Stimulated activated effector memory CD8-positive, alpha-beta T cell treated with anti-CD3 and anti-CD28 coated beads, Interleukin-12 subunit alpha, Interleukin-12 subunit beta, amount 100 ng/mL, for 72 hours (primary cell): ENCODE data around the gene PDPR.
A peak's percentile ranks its signal among the peaks of the same experiment; 100 is the strongest.
"Not testable (repeated sequence)": the region's sequence is repeated elsewhere in the genome, so short reads cannot be mapped to it uniquely, and the experiment has no call there.

Experiments
- ATAC-seq: fragments of 150-1000 bp; cut with Tn5 transposase; 2 replicates; pipeline ENCODE4 v1.10.0; 2021
- DNase-seq, 2 donors: peaks; one replicate each; pipeline ENCODE4 v3.0.0; 2021 to 2022; ENCODE audit warnings: low spot score in 2 of 2
- H3K27ac Mint-ChIP-seq: one replicate; pipeline ENCODE4 v1.8.0; 2022; ENCODE audit warnings: mild to moderate bottlenecking, mixed read lengths
- H3K36me3 Mint-ChIP-seq: one replicate; pipeline ENCODE4 v1.8.0; 2022; ENCODE audit warnings: mild to moderate bottlenecking, mixed read lengths
- H3K4me1 Mint-ChIP-seq: one replicate; pipeline ENCODE4 v1.8.0; 2022; ENCODE audit warnings: mixed read lengths
- H3K4me3 Mint-ChIP-seq: one replicate; pipeline ENCODE4 v1.8.0; 2022; ENCODE audit warnings: mild to moderate bottlenecking, mixed read lengths
- H3K9me3 Mint-ChIP-seq: one replicate; pipeline ENCODE4 v1.8.0; 2022; ENCODE audit warnings: mixed read lengths

Gene PDPR

GRCh38 chr16:70113599-70113981 is 542 bp upstream of the PDPR start:
- H3K9me3 Mint-ChIP-seq, H3K36me3 Mint-ChIP-seq, DNase-seq: not testable (repeated sequence)
- peak; percentile 54 for ATAC-seq
- H3K27ac Mint-ChIP-seq = peak overlapping the region; percentile 89
- H3K4me1 Mint-ChIP-seq = peaks cover 26% of the 10 kb centered on the region
- H3K4me3 Mint-ChIP-seq = peak overlapping the region; percentile 86

GRCh38 chr16:70118354-70118753 is 4.2 kb downstream of the PDPR start:
- not testable (repeated sequence) for ATAC-seq, DNase-seq, H3K9me3 Mint-ChIP-seq, H3K4me3 Mint-ChIP-seq
- peaks cover 29% of the 10 kb centered on the region for H3K4me1 Mint-ChIP-seq
- H3K27ac Mint-ChIP-seq = peak overlapping the region; percentile 55
- H3K36me3 Mint-ChIP-seq = peaks cover 50% of the 10 kb centered on the region

GRCh38 chr16:70118776-70119175 is 4.6 kb downstream of the PDPR start:
- H3K27ac Mint-ChIP-seq = peak overlapping the region; percentile 55
- not testable (repeated sequence) for H3K9me3 Mint-ChIP-seq, DNase-seq, ATAC-seq, H3K4me3 Mint-ChIP-seq
- H3K4me1 Mint-ChIP-seq = peaks cover 29% of the 10 kb centered on the region
- H3K36me3 Mint-ChIP-seq = peaks cover 55% of the 10 kb centered on the region

GRCh38 chr16:70120398-70120797 is 6.3 kb downstream of the PDPR start:
- ATAC-seq, DNase-seq, H3K27ac Mint-ChIP-seq, H3K9me3 Mint-ChIP-seq, H3K4me3 Mint-ChIP-seq: not testable (repeated sequence)
- H3K36me3 Mint-ChIP-seq = peaks cover 71% of the 10 kb centered on the region
- H3K4me1 Mint-ChIP-seq = peaks cover 26% of the 10 kb centered on the region

GRCh38 chr16:70123822-70124221 is 9.7 kb downstream of the PDPR start:
- not testable (repeated sequence) for DNase-seq, H3K9me3 Mint-ChIP-seq, H3K27ac Mint-ChIP-seq, H3K4me1 Mint-ChIP-seq, ATAC-seq, H3K4me3 Mint-ChIP-seq
- peaks cover 93% of the 10 kb centered on the region for H3K36me3 Mint-ChIP-seq

- H3K27ac Mint-ChIP-seq, H3K9me3 Mint-ChIP-seq, H3K4me1 Mint-ChIP-seq, DNase-seq, H3K4me3 Mint-ChIP-seq, ATAC-seq: not testable (repeated sequence)
- peaks cover 93% of the 10 kb centered on the region for H3K36me3 Mint-ChIP-seq
Observed at GRCh38 chr16:70126226-70126625, 12.1 kb downstream of the PDPR start.

- not testable (repeated sequence) for H3K4me3 Mint-ChIP-seq, DNase-seq, H3K4me1 Mint-ChIP-seq, H3K9me3 Mint-ChIP-seq, ATAC-seq, H3K27ac Mint-ChIP-seq
- peaks cover 91% of the 10 kb centered on the region for H3K36me3 Mint-ChIP-seq
Observed at GRCh38 chr16:70127706-70128105, 13.6 kb downstream of the PDPR start.

GRCh38 chr16:70128844-70129243 is 14.7 kb downstream of the PDPR start:
- H3K4me3 Mint-ChIP-seq, ATAC-seq, H3K9me3 Mint-ChIP-seq, H3K4me1 Mint-ChIP-seq, H3K27ac Mint-ChIP-seq, DNase-seq: not testable (repeated sequence)
- peaks cover 91% of the 10 kb centered on the region for H3K36me3 Mint-ChIP-seq

GRCh38 chr16:70135796-70136195 is 21.7 kb downstream of the PDPR start:
- peaks cover 95% of the 10 kb centered on the region for H3K36me3 Mint-ChIP-seq
- H3K9me3 Mint-ChIP-seq, H3K4me3 Mint-ChIP-seq, H3K27ac Mint-ChIP-seq, DNase-seq, ATAC-seq, H3K4me1 Mint-ChIP-seq: not testable (repeated sequence)

GRCh38 chr16:70136595-70136994 is 22.5 kb downstream of the PDPR start:
- H3K4me1 Mint-ChIP-seq, H3K27ac Mint-ChIP-seq, H3K4me3 Mint-ChIP-seq, ATAC-seq, DNase-seq, H3K9me3 Mint-ChIP-seq: not testable (repeated sequence)
- H3K36me3 Mint-ChIP-seq = peaks cover 98% of the 10 kb centered on the region

GRCh38 chr16:70142739-70143138 is 28.6 kb downstream of the PDPR start:
- H3K36me3 Mint-ChIP-seq = peaks cover 78% of the 10 kb centered on the region
- ATAC-seq, DNase-seq, H3K4me3 Mint-ChIP-seq, H3K27ac Mint-ChIP-seq, H3K9me3 Mint-ChIP-seq, H3K4me1 Mint-ChIP-seq: not testable (repeated sequence)

- not testable (repeated sequence) for H3K4me3 Mint-ChIP-seq, DNase-seq, H3K27ac Mint-ChIP-seq, H3K4me1 Mint-ChIP-seq, ATAC-seq, H3K9me3 Mint-ChIP-seq
- H3K36me3 Mint-ChIP-seq = peaks cover 72% of the 10 kb centered on the region
Observed at GRCh38 chr16:70143231-70143895, 29.2 kb downstream of the PDPR start.

GRCh38 chr16:70147853-70148252 is 33.7 kb downstream of the PDPR start:
- H3K4me3 Mint-ChIP-seq, H3K27ac Mint-ChIP-seq, DNase-seq, ATAC-seq, H3K9me3 Mint-ChIP-seq, H3K4me1 Mint-ChIP-seq: not testable (repeated sequence)
- H3K36me3 Mint-ChIP-seq = peaks cover 27% of the 10 kb centered on the region

GRCh38 chr16:70148453-70148852 is 34.3 kb downstream of the PDPR start:
- H3K4me1 Mint-ChIP-seq, H3K4me3 Mint-ChIP-seq, H3K9me3 Mint-ChIP-seq, H3K27ac Mint-ChIP-seq, ATAC-seq, DNase-seq: not testable (repeated sequence)
- peaks cover 21% of the 10 kb centered on the region for H3K36me3 Mint-ChIP-seq

- H3K9me3 Mint-ChIP-seq, H3K4me3 Mint-ChIP-seq, DNase-seq, H3K27ac Mint-ChIP-seq, ATAC-seq, H3K4me1 Mint-ChIP-seq: not testable (repeated sequence)
- peaks cover 14% of the 10 kb centered on the region for H3K36me3 Mint-ChIP-seq
Observed at GRCh38 chr16:70149296-70149695, 35.2 kb downstream of the PDPR start.

- Mint-ChIP-seq H3K4me3 (no peak overlapping the region), H3K27ac (peak overlapping the region; percentile 37), H3K36me3 (no peaks in the 10 kb centered on the region), H3K9me3 (no peaks in the 10 kb centered on the region), H3K4me1 (peaks cover 7% of the 10 kb centered on the region)
- DNase-seq (no peak), ATAC-seq (no peak)
Observed at GRCh38 chr16:70151391-70151790, 37.3 kb downstream of the PDPR start.
